Measurements from ENCODE around the gene MIER1.

DNA sequence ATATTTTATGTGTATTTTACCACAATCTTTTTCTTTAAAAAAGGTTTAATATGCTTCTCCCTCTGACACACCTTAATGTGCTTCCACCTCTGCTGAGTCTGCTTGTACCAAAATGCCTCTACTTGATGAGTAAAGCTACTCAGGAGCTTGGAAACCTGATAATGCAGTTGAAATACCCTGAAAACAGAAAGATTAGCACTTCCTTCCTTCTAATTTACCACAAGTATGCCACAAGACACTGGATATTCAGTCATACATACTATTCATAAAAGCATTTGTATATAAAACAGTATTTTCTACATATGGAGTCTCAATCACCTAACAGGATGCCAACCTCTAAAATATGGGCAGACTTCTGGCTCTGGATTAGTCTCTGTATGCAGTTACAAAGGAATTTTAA, 74.2 kb downstream of the MIER1 start:
- TF ChIP-seq EZH2 (IDR thresholded peaks at IDR 0.05): no peak
- TF ChIP-seq POLR2AphosphoS5 (IDR thresholded peaks at IDR 0.05; ENCODE audit: borderline replicate concordance, low read depth, low read length): no peak
- no peak for TF ChIP-seq FOXP2 (optimal IDR thresholded peaks at IDR 0.05; ENCODE audit: control extremely low read depth, extremely low read length, insufficient read depth)
